ENCODE data around the gene CLDN22.

DNA sequence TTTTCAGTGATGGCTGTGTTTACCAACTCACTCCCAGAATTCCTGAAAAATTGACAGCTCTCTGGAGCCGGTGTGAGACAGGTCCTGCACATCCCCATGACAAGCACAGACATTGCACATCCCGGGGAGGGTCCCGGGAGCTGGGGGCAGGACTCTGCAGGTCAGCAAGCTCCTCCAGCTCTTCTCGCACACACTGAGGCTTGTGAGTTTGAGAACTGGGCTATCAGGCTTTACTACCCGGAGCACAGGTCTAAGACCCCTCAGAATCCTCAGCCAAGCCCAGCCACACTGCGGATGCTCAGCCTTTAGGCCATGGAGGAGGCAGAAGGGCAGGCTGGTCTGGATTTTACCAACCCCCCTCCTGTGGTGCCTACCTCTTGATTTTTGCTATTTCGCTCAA is 7.8 kb upstream of the CLDN22 start:
- TF ChIP-seq EZH2 (optimal IDR thresholded peaks at IDR 0.05; ENCODE audit: low read depth, low read length) (no peak), CTCF (IDR thresholded peaks at IDR 0.05; ENCODE audit: low read length) (no peak), EZH2phosphoT487 (IDR thresholded peaks at IDR 0.05; ENCODE audit: low read length) (no peak)
